ENCODE data around the gene ADGRL1. TPM values are rescaled to one million over a fixed set of nuclear protein-coding genes. Genes with fewer than 3 reads are reported as not detected.

The ADGRL1 gene
- total RNA-seq, 2 donors from 2014 or later: 15.4 to 15.7 TPM

- H3K27me3 ChIP-seq (replicated peaks; ENCODE audit: insufficient read depth): no peaks in the 10 kb centered on the region
- no peak for DNase-seq (ENCODE audit: low spot score)
- no peak for ATAC-seq (ENCODE audit: insufficient number of reproducible peaks, low FRiP score, low read depth)
- H3K4me1 ChIP-seq (ENCODE audit: control insufficient read depth in 1 of 2, low read depth in 2 of 2): no peaks in the 10 kb centered on the region
- H3K9me3 ChIP-seq: no peaks in the 10 kb centered on the region
- no peak overlapping the region for H3K27ac ChIP-seq
- no peak for TF ChIP-seq CTCF (IDR thresholded peaks at IDR 0.05)
- H3K36me3 ChIP-seq: peaks cover under 1% of the 10 kb centered on the region
- no peak overlapping the region for H3K4me3 ChIP-seq
Observed at GRCh38 chr19:14165990-14166830, 39.8 kb downstream of the ADGRL1 start.

- no peak for TF ChIP-seq CTCF (IDR thresholded peaks at IDR 0.05)
- no peaks in the 10 kb centered on the region for H3K27me3 ChIP-seq (replicated peaks; ENCODE audit: insufficient read depth)
- no peaks in the 10 kb centered on the region for H3K9me3 ChIP-seq
- ATAC-seq (ENCODE audit: insufficient number of reproducible peaks, low FRiP score, low read depth) (no peak), DNase-seq (ENCODE audit: low spot score) (no peak)
- no peak overlapping the region for H3K4me3 ChIP-seq
- H3K4me1 ChIP-seq (ENCODE audit: control insufficient read depth in 1 of 2, low read depth in 2 of 2): no peaks in the 10 kb centered on the region
- H3K27ac ChIP-seq: no peak overlapping the region
- H3K36me3 ChIP-seq: no peaks in the 10 kb centered on the region
Observed at GRCh38 chr19:14164724-14165493, 41.1 kb downstream of the ADGRL1 start.

GRCh38 chr19:14164082-14164481, 41.9 kb downstream of the ADGRL1 start:
- Histone ChIP-seq H3K36me3 (no peaks in the 10 kb centered on the region), H3K4me1 (ENCODE audit: control insufficient read depth in 1 of 2, low read depth in 2 of 2) (no peaks in the 10 kb centered on the region), H3K27me3 (replicated peaks; ENCODE audit: insufficient read depth) (no peaks in the 10 kb centered on the region), H3K4me3 (no peak overlapping the region), H3K9me3 (no peaks in the 10 kb centered on the region), H3K27ac (no peak overlapping the region)
- TF ChIP-seq CTCF (IDR thresholded peaks at IDR 0.05): no peak
- no peak for ATAC-seq (ENCODE audit: insufficient number of reproducible peaks, low FRiP score, low read depth)
- no peak for DNase-seq (ENCODE audit: low spot score)

GRCh38 chr19:14162871-14163297, 43.1 kb downstream of the ADGRL1 start:
- DNase-seq (ENCODE audit: low spot score): no peak
- Histone ChIP-seq H3K27me3 (replicated peaks; ENCODE audit: insufficient read depth) (no peaks in the 10 kb centered on the region), H3K36me3 (peaks cover 2% of the 10 kb centered on the region), H3K27ac (no peak overlapping the region), H3K9me3 (no peaks in the 10 kb centered on the region), H3K4me1 (ENCODE audit: control insufficient read depth in 1 of 2, low read depth in 2 of 2) (no peaks in the 10 kb centered on the region), H3K4me3 (no peak overlapping the region)
- ATAC-seq (ENCODE audit: insufficient number of reproducible peaks, low FRiP score, low read depth): no peak
- no peak for TF ChIP-seq CTCF (IDR thresholded peaks at IDR 0.05)

- H3K36me3 ChIP-seq: peaks cover 12% of the 10 kb centered on the region
- ATAC-seq (ENCODE audit: insufficient number of reproducible peaks, low FRiP score, low read depth) (no peak), DNase-seq (ENCODE audit: low spot score) (no peak)
- no peaks in the 10 kb centered on the region for H3K4me1 ChIP-seq (ENCODE audit: control insufficient read depth in 1 of 2, low read depth in 2 of 2)
- no peaks in the 10 kb centered on the region for H3K27me3 ChIP-seq (replicated peaks; ENCODE audit: insufficient read depth)
- TF ChIP-seq CTCF (IDR thresholded peaks at IDR 0.05): no peak
- no peaks in the 10 kb centered on the region for H3K9me3 ChIP-seq
- H3K4me3 ChIP-seq: no peak overlapping the region
- no peak overlapping the region for H3K27ac ChIP-seq
Observed at GRCh38 chr19:14161305-14161704, 44.7 kb downstream of the ADGRL1 start.
